Fibroblast of lung (primary cell): ENCODE results near the gene PGR.

Experiments
- CTCF ChIP-seq, 2 donors: IDR thresholded peaks in 1 of 2; conservative IDR thresholded peaks in 1 of 2; 1 replicate in 1 of 2; 2 replicates in 1 of 2; pipeline ENCODE4 v1.5.1; 2011 to 2012; ENCODE audit warnings: low read length in 2 of 2, control low read depth in 1 of 2, inconsistent platforms in 1 of 2, low read depth in 1 of 2, mild to moderate bottlenecking in 1 of 2
- EZH2 ChIP-seq: IDR thresholded peaks from 2 replicates; pipeline ENCODE4 v1.5.1; 2012; ENCODE audit warnings: low read length, control low read depth, mild to moderate bottlenecking; ENCODE audit errors: missing control alignments

DNA sequence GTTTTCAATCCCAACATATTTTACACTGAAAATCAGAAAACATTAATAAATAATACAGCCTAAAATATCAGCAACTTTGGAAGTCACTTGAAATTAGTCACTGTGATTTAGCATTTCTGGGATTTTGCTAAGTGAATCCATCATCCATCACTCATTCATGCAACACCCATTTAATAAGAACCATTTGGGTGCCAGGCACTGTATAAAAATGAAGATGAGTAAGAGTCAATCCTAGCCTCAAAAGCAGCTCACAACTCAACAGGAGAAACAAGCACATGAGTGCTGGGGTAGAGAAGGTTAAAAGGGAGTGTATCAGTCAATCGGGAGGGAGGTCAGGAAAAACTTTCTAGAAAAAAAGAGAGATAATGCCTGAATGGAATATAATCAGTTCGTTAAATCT is 77.9 kb downstream of the PGR start:
- no peak for TF ChIP-seq CTCF (conservative IDR thresholded peaks at IDR 0.05 in 1 of 2, IDR thresholded peaks at IDR 0.05 in 1 of 2; ENCODE audit: low read depth in 1 of 2, low read length in 2 of 2)
- no peak for TF ChIP-seq EZH2
